Measurements from ENCODE around the gene RAET1E.

GRCh38 chr6:149917679-149918078 is 19.8 kb upstream of the RAET1E start:
- TF ChIP-seq CTCF (IDR thresholded peaks at IDR 0.05) (no peak), POLR2A (IDR thresholded peaks at IDR 0.05) (no peak)
